HCT116 (cell line): ENCODE data around the gene TMEM25.

Experiments
- CTCF ChIP-seq, 3 experiments: fragments of 200-600 bp in 1 of 3; sonication (generic) in 1 of 3; IDR thresholded peaks in 2 of 3; conservative IDR thresholded peaks in 1 of 3; 2 replicates each; pipeline ENCODE4 v1.5.1; 2012 to 2017; ENCODE audit warnings: low read depth in 2 of 3, low read length in 2 of 3, antibody characterized with exemption in 1 of 3, borderline replicate concordance in 1 of 3, control low read depth in 1 of 3, mild to moderate bottlenecking in 1 of 3, mixed read lengths in 1 of 3, mixed run types in 1 of 3, moderate library complexity in 1 of 3; ENCODE audit not compliant: insufficient read depth in 1 of 3
- EGR1 ChIP-seq: IDR thresholded peaks from 2 replicates; pipeline ENCODE4 v1.6.1; 2012; ENCODE audit warnings: low read depth
- JUND ChIP-seq: IDR thresholded peaks from 2 replicates; pipeline ENCODE4 v1.6.1; 2012
- POLR2A ChIP-seq: IDR thresholded peaks from 2 replicates; pipeline ENCODE4 v1.7.0; 2011; ENCODE audit warnings: borderline replicate concordance; ENCODE audit not compliant: insufficient read depth, insufficient read length; ENCODE audit errors: extremely low read depth
- POLR2AphosphoS5 ChIP-seq: IDR thresholded peaks from 2 replicates; pipeline ENCODE4 v1.6.1; 2011; ENCODE audit warnings: mild to moderate bottlenecking, low read depth, low read length, moderate library complexity
- RAD21 ChIP-seq: IDR thresholded peaks from 2 replicates; pipeline ENCODE4 v1.6.1; 2012; ENCODE audit warnings: low read depth, mild to moderate bottlenecking
- REST ChIP-seq: IDR thresholded peaks from 2 replicates; pipeline ENCODE4 v1.6.1; 2012; ENCODE audit warnings: low read depth

DNA sequence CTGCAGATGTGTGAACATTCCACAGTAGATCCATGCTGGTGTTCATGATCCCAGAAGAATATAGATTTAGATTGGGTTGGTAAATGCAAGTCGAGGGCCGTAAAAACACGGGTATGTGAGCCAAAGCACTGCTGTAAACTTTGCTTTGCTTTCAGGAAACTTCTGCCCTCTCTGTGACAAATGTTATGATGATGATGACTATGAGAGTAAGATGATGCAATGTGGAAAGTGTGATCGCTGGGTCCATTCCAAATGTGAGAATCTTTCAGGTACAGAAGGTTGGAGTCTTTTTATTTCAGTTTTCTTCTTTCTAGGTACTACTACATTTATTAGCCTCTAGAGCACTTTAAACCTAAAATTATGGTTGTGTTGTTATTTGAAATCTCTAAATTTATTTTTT lies 40.0 kb upstream of the TMEM25 start:
- TF ChIP-seq POLR2AphosphoS5 (no peak), JUND (no peak), POLR2A (no peak), EGR1 (no peak), RAD21 (no peak), CTCF (IDR thresholded peaks at IDR 0.05 in 2 of 3, conservative IDR thresholded peaks at IDR 0.05 in 1 of 3; ENCODE audit: borderline replicate concordance in 1 of 3, insufficient read depth in 1 of 3, low read depth in 2 of 3, low read length in 2 of 3) (no peak), REST (no peak)
